ENCODE measurements around the gene DENND1A. TPM values are rescaled to one million over a fixed set of nuclear protein-coding genes. Genes with fewer than 3 reads are reported as not detected.

DENND1A gene
- total and polyA plus RNA-seq, 2 experiments from 2014 or later, result 13.1 to 28.7 TPM

- H3K27ac Mint-ChIP-seq, result peak overlapping the region; percentile 86
These were observed 61.9 kb downstream of the DENND1A start for GRCh38 chr9:123868002-123868401.

More at GRCh38 chr9:123868002-123868401, 61.9 kb downstream of the DENND1A start:
- H3K4me1 Mint-ChIP-seq, result peaks cover 73% of the 10 kb centered on the region
- H2AFZ ChIP-seq, result no peak overlapping the region
- no peaks in the 10 kb centered on the region; the same call in 2 of the 3 replicates for H3K9me3 Mint-ChIP-seq
- no peaks in the 10 kb centered on the region for H3F3A ChIP-seq (replicated peaks; ENCODE audit: low read depth)
- ATAC-seq (no peak), DNase-seq (ENCODE audit: low spot score) (no peak)
- 0 out of 2 replicates have a peak, but pooled peaks cover 2% of the 10 kb centered on the region for H3K27me3 ChIP-seq (ENCODE audit: insufficient read depth)
- peaks cover 62% of the 10 kb centered on the region for H3K4me1 ChIP-seq (ENCODE audit: insufficient read depth)
- no peak overlapping the region for H3K4me2 ChIP-seq
- H3K4me3 Mint-ChIP-seq, result no peak overlapping the region
- H3K36me3 Mint-ChIP-seq (ENCODE audit: low read depth), result no peaks in the 10 kb centered on the region
- no peak overlapping the region for H3K4me3 ChIP-seq
- no peaks in the 10 kb centered on the region for H4K20me1 ChIP-seq (replicated peaks; ENCODE audit: insufficient read depth)
- H3K36me3 ChIP-seq (ENCODE audit: insufficient read depth), result no peaks in the 10 kb centered on the region
- no peak overlapping the region; the same call in 1 of the 2 replicates for H3K27ac ChIP-seq (ENCODE audit: low read depth)
- no peaks in the 10 kb centered on the region for H3K9me2 ChIP-seq (ENCODE audit: insufficient read depth)
- peaks cover 8% of the 10 kb centered on the region for H3K27me3 Mint-ChIP-seq (ENCODE audit: insufficient read depth, low read depth, poor library complexity)
- TF ChIP-seq NANOG (IDR thresholded peaks at IDR 0.05; ENCODE audit: borderline replicate concordance) (no peak), REST (IDR thresholded peaks at IDR 0.05; ENCODE audit: unreplicated experiment) (no peak), ZNF331 (CRISPR knock-in tag; IDR thresholded peaks at IDR 0.05; ENCODE audit: low read depth) (no peak), ZNF462 (CRISPR knock-in tag; IDR thresholded peaks at IDR 0.05) (no peak), ZNF114 (CRISPR knock-in tag; IDR thresholded peaks at IDR 0.05) (no peak), CTCF (conservative IDR thresholded peaks at IDR 0.05; ENCODE audit: low read depth in 2 of 2) (no peak), JUNB (IDR thresholded peaks at IDR 0.05; ENCODE audit: unreplicated experiment) (no peak), CREB1 (CRISPR knock-in tag; IDR thresholded peaks at IDR 0.05; ENCODE audit: low read depth) (no peak), EZH2phosphoT487 (IDR thresholded peaks at IDR 0.05; ENCODE audit: unreplicated experiment) (no peak), EZH2 (IDR thresholded peaks at IDR 0.05; ENCODE audit: low read depth, unreplicated experiment) (no peak), STAT1 (IDR thresholded peaks at IDR 0.05; ENCODE audit: unreplicated experiment) (no peak), POLR2AphosphoS5 (IDR thresholded peaks at IDR 0.05; ENCODE audit: low read depth) (no peak), ETS1 (IDR thresholded peaks at IDR 0.05) (no peak)
- H3K79me2 ChIP-seq (replicated peaks; ENCODE audit: insufficient read depth), result peaks cover 6% of the 10 kb centered on the region; the same call in 1 of the 2 replicates
